ENCODE data around the gene TSTD1. TPM values are rescaled to one million over a fixed set of nuclear protein-coding genes. Genes with fewer than 3 reads are reported as not detected.

Gene TSTD1, protein sequence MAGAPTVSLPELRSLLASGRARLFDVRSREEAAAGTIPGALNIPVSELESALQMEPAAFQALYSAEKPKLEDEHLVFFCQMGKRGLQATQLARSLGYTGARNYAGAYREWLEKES
- total RNA-seq = 16.9 and 27.3 TPM in 2 replicates

DNA sequence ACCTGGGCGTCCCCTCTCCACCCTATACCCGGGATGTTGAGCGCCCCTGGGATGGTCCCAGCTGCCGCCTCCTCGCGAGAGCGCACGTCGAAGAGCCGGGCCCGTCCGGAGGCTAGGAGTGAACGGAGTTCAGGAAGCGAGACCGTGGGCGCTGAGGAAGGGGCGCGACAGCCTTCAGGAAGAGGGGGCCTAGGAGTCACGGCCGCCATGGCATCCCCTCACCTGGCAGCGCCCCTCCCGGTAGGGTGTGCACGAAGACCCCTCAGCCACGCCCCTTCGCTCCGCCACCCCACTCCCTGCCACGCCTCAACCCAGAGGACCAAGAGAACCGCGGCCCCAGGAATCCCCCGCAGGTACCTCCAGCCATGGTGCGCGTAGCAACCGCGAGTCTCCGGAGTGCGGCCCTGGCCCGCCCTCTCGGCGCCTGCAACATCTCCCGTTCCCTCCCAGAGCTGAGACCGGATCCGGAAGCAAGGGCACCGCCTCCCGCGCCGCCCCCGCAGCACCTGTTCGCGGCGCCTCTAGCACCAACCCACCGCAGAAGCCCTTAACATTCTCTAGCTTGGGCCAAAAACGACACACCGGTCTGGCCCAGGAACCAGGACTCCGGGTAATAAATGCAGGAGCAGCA lies at the start of gene TSTD1:
TSTD1 (minus strand) TSS at position 442 of the 631 bp plus-strand sequence; CDS start at position 367, 75 bp downstream.

DNA sequence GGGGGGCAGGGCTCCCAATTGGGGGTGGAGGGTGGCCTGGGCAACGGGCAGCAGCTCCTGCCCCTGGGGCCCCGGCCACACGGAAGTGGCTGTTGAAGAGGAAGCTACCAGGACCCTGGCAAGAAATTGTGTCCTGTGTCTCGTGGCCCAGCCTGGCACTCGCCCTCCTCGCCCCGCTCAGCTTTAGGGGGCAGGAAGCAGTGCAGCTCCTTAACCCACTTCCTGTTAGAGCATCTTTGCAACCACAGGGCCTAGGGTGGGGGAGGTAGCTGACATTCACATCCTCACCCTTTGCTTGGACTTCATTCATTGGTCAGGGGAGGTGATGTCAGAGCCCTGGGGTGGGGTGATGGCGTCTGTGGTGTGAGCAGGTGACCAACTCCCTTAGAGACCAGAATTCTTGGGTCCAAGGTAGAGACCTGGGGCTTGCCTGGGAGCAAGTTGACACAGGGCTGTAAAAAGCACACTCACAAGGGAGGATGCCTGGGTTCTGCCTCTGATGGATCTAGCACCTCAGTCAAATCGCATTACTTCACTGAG lies 31.0 kb upstream of the TSTD1 start, which contains the start of gene ARHGAP30:
ARHGAP30 (minus strand) TSS at position 161 of the 540 bp plus-strand sequence. CDS start 267 bp downstream, outside the sequence.

DNA sequence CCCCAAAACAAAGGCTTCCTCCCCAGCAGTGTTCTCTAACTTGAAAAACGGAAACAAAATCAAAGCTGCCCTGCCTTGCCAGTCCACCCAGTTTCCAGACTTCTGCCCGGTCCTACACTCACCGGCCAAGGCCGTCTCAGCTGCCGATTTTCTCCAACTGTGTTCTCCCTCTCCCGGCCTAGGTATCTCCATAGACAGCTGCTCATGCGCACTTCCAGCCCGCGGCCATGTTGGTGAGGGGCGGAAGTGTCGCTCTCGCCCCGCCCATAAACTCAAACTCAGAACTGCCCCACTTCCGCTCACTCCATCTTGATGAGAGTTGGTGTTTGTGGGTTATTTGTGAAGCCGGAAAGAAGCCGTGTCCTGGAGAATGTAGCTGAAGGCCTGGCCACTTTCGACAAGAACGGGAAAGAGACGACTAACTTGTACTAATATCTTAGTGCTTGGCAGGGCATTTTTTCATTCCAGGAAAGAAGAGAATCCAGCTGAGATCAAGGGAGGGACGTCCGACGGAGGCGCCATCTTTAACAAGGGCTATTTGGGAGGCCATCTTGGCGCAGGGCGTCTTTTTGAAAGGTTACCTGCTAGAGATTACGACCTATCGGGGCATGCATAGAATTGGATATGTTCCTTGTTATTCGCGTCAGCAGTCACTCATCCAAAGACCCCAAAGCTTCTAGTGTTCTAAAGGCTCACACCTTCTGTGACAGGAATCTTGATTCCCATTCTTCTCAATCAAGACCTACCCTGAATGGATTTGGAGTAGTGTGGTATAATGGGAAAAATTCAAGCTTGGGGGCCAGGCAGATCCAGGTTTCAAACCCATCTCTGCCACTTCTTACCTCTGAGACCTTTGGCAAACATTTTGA lies 7.2 kb upstream of the TSTD1 start, which contains the start of gene USF1:
USF1 (minus strand) TSS at position 242 of the 869 bp plus-strand sequence. CDS start 2,702 bp downstream, outside the sequence.

DNA sequence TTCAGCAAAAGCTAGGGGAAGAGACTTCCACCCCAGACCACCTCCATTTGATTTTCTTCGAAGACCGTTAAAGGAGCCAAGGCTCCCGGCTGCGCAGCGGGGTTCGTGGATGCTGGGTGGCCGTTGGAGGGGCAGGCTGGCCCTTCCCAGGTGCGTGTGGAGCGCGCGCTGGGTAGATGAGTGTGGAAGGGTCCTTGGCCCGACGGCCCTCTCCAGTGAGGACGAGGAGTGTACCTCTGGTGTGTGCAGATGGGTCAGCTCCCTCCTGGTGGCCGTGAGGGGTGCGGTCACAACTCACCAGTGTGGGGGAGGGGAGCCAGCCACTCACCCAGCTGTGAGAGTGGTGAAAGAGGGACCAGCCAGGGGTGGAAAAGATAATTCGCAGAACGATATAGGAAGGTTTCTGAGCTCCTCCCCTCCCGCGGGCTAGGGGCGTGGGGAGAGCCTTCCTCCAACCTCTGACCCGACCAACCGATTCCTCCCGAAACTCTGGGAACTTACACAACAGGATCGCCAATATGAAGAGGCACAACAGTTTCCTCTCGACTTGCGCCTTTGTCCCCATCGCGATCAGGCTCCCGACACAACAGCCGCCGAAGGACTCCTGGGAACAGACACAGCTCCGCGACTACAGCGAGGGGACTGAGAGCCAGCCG lies 18.1 kb downstream of the TSTD1 start, which contains the start of gene F11R:
F11R (minus strand) TSS at position 644 of the 656 bp plus-strand sequence; CDS start at position 565, 79 bp downstream.

Other genes with a start within 250 kb of the TSTD1 start
- gene LY9, start 242.8 kb downstream of the TSTD1 start, total RNA-seq = not detected in 2 replicates
- 0.09 TPM in 1 of 2 replicates, not detected in the other for gene CD244, start 176.1 kb downstream of the TSTD1 start, total RNA-seq
- not detected in 2 replicates for gene ITLN1, start 153.8 kb downstream of the TSTD1 start, total RNA-seq
- gene ITLN2, start 84.2 kb downstream of the TSTD1 start, total RNA-seq = not detected in 2 replicates
- gene F11R, start 17.8 kb downstream of the TSTD1 start, total RNA-seq = 9.2 and 20.9 TPM in 2 replicates
- gene USF1, start 7.0 kb upstream of the TSTD1 start, total RNA-seq = 88.4 and 102 TPM in 2 replicates
- gene ARHGAP30, start 30.9 kb upstream of the TSTD1 start, total RNA-seq = under 0.01 TPM in 1 of 2 replicates, not detected in the other
- gene NECTIN4, start 50.6 kb upstream of the TSTD1 start, total RNA-seq = 0.28 and 0.37 TPM in 2 replicates
- gene KLHDC9, start 59.4 kb upstream of the TSTD1 start, total RNA-seq = 1.2 and 1.8 TPM in 2 replicates
- 39.5 and 56.8 TPM in 2 replicates for gene PFDN2, start 79.1 kb upstream of the TSTD1 start, total RNA-seq
- 16.2 and 17.2 TPM in 2 replicates for gene NIT1, start 79.1 kb upstream of the TSTD1 start, total RNA-seq
- 16.9 and 24.5 TPM in 2 replicates for gene DEDD, start 93.7 kb upstream of the TSTD1 start, total RNA-seq
- 117 and 125 TPM in 2 replicates for gene UFC1, start 115.0 kb upstream of the TSTD1 start, total RNA-seq
- 4.7 and 5.1 TPM in 2 replicates for gene USP21, start 120.5 kb upstream of the TSTD1 start, total RNA-seq
- gene PPOX, start 127.5 kb upstream of the TSTD1 start, total RNA-seq = 8.1 and 10.4 TPM in 2 replicates
- gene B4GALT3, start 138.5 kb upstream of the TSTD1 start, total RNA-seq = 11.2 and 16.7 TPM in 2 replicates
- 2.3 and 4.0 TPM in 2 replicates for gene ADAMTS4, start 160.1 kb upstream of the TSTD1 start, total RNA-seq
- 157 and 173 TPM in 2 replicates for gene NDUFS2, start 163.4 kb upstream of the TSTD1 start, total RNA-seq
- gene FCER1G, start 176.3 kb upstream of the TSTD1 start, total RNA-seq = not detected in 2 replicates
- not detected in 2 replicates for gene APOA2, start 184.7 kb upstream of the TSTD1 start, total RNA-seq
- gene TOMM40L, start 187.1 kb upstream of the TSTD1 start, total RNA-seq = 6.5 and 8.3 TPM in 2 replicates
- not detected in 2 replicates for gene NR1I3, start 199.2 kb upstream of the TSTD1 start, total RNA-seq
- not detected in 2 replicates for gene PCP4L1, start 219.8 kb upstream of the TSTD1 start, total RNA-seq

Measured in smooth muscle cell of bladder (primary cell).